HepG2 (cell line): ENCODE data around the gene DPEP1. TPM values are rescaled to one million over a fixed set of nuclear protein-coding genes. Genes with fewer than 3 reads are reported as not detected.
A peak's percentile ranks its signal among the peaks of the same experiment; 100 is the strongest.

Experiments used
- ATAC-seq: fragments of 200-7000 bp; cut with Tn5 transposase; 3 replicates; pipeline ENCODE4 v1.9.1; 2020; ENCODE audit warnings: mild to moderate bottlenecking, moderate library complexity
- BruUV-seq: library from RNA; stranded (reverse); fragments of 400-500 nt; replicated peaks from 2 replicates; lab custom pipeline; 2021; lab: Mats Ljungman, UMichigan
- CTCF ChIA-PET: fragments of 300-600 bp; formaldehyde crosslinking; extraction: SDS; loops from one replicate; lab custom pipeline; 2021; ENCODE audit warnings: low total read pairs, inconsistent platforms, low intra/inter-chr PET ratio; lab: Yijun Ruan, JAX
- POLR2A ChIA-PET: fragments of 350-600 bp; sonication (Branson Sonifier 250); formaldehyde crosslinking; loops from one replicate; lab custom pipeline; 2020; ENCODE audit warnings: antibody characterized with exemption, inconsistent platforms; lab: Yijun Ruan, JAX
- DNase-seq: peaks from one replicate; pipeline ENCODE4 v3.0.0-alpha.2; 2015; ENCODE audit warnings: low spot score
- FAIRE-seq: peaks from 3 replicates; lab custom pipeline; 2011; peaks lifted over from hg19 to GRCh38; lab: Jason Lieb, UNC
- H2AFZ ChIP-seq: one replicate; pipeline ENCODE4 v1.6.1; 2011; ENCODE audit warnings: low read length, inconsistent platforms
- H3K27ac ChIP-seq: fragments of 300-600 bp; 3 replicates; pipeline ENCODE4 v1.8.0; 2011; ENCODE audit warnings: mixed run types, mild to moderate bottlenecking, mixed read lengths, low read length, inconsistent platforms; ENCODE audit not compliant: insufficient read depth; ENCODE audit errors: extremely low read length
- H3K27me3 ChIP-seq, 2 experiments: fragments of 200-600 bp in 1 of 2; 2 replicates in 1 of 2; 3 replicates in 1 of 2; pipeline versions ENCODE4 v1.6.0 to v1.8.0; 2011; ENCODE audit warnings: low read length in 2 of 2, mild to moderate bottlenecking in 2 of 2, moderate library complexity in 2 of 2, inconsistent platforms in 1 of 2; ENCODE audit not compliant: insufficient read depth in 2 of 2, control insufficient read depth in 1 of 2
- H3K36me3 ChIP-seq, 2 experiments: fragments of 200-600 bp in 1 of 2; replicated peaks in 1 of 2; 2 replicates in 1 of 2; 3 replicates in 1 of 2; pipeline versions ENCODE4 v1.5.1 to v1.8.0; 2011; ENCODE audit warnings: low read length in 2 of 2, inconsistent platforms in 1 of 2; ENCODE audit not compliant: insufficient read depth in 2 of 2, control insufficient read depth in 1 of 2
- H3K4me1 ChIP-seq: 2 replicates; pipeline ENCODE4 v1.5.1; 2012; ENCODE audit warnings: low read length, inconsistent platforms; ENCODE audit not compliant: insufficient read depth
- H3K4me2 ChIP-seq: 2 replicates; pipeline ENCODE4 v1.6.0; 2011; ENCODE audit warnings: low read depth, low read length, inconsistent platforms
- H3K4me3 ChIP-seq, 3 experiments: fragments of 200-600 bp in 1 of 3; sonication (generic), shearing (Covaris generic) in 1 of 3; replicated peaks in 1 of 3; 2 replicates each; pipeline ENCODE4 v1.5.1; 2011 to 2016; ENCODE audit warnings: low read length in 3 of 3, inconsistent platforms in 2 of 3, low read depth in 2 of 3, mild to moderate bottlenecking in 2 of 3, control low read depth in 1 of 3, mixed read lengths in 1 of 3; ENCODE audit not compliant: insufficient read depth in 1 of 3
- H3K79me2 ChIP-seq: one replicate; pipeline ENCODE4 v1.6.1; 2011; ENCODE audit warnings: low read length, inconsistent platforms; ENCODE audit not compliant: insufficient read depth
- H3K9ac ChIP-seq: 2 replicates; pipeline ENCODE4 v1.6.0; 2011; ENCODE audit warnings: mild to moderate bottlenecking, low read depth, low read length, inconsistent platforms; ENCODE audit not compliant: insufficient read depth
- H3K9me3 ChIP-seq: 2 replicates; pipeline ENCODE4 v1.5.1; 2012; ENCODE audit warnings: mild to moderate bottlenecking, low read length
- H4K20me1 ChIP-seq: 2 replicates; pipeline ENCODE4 v1.6.0; 2011; ENCODE audit warnings: inconsistent platforms, mild to moderate bottlenecking, low read length, moderate library complexity; ENCODE audit not compliant: insufficient read depth
- ELF4 ChIP-seq: sonication (generic); formaldehyde crosslinking; IDR thresholded peaks from 2 replicates; pipeline ENCODE4 v1.5.0; 2020; ENCODE audit warnings: missing genetic modification reagents, mild to moderate bottlenecking, moderate library complexity, borderline replicate concordance
- ETV6 ChIP-seq: sonication (generic); formaldehyde crosslinking; conservative IDR thresholded peaks from 2 replicates; pipeline ENCODE4 v1.4.0; 2020; ENCODE audit warnings: missing genetic modification reagents
- MEIS2 ChIP-seq: sonication (generic); formaldehyde crosslinking; IDR thresholded peaks from 2 replicates; pipeline ENCODE4 v1.9.0; 2021; ENCODE audit warnings: mild to moderate bottlenecking, missing genetic modification reagents
- SATB2 ChIP-seq: sonication (generic); formaldehyde crosslinking; IDR thresholded peaks from 2 replicates; pipeline ENCODE4 v1.5.0; 2020; ENCODE audit warnings: missing genetic modification reagents
- TRIM24 ChIP-seq: sonication (generic); formaldehyde crosslinking; IDR thresholded peaks from 2 replicates; pipeline ENCODE4 v1.8.0; 2022; ENCODE audit warnings: mild to moderate bottlenecking, missing genetic modification reagents
- ZC3H4 ChIP-seq: sonication (generic); formaldehyde crosslinking; IDR thresholded peaks from 2 replicates; pipeline ENCODE4 v1.4.0; 2020; ENCODE audit warnings: missing genetic modification reagents, borderline replicate concordance
- ZNF557 ChIP-seq: sonication (generic); formaldehyde crosslinking; IDR thresholded peaks from 2 replicates; pipeline ENCODE4 v1.4.0; 2020; ENCODE audit warnings: missing genetic modification reagents
- ZNF883 ChIP-seq: sonication (generic); formaldehyde crosslinking; IDR thresholded peaks from 2 replicates; pipeline ENCODE4 v1.5.1; 2020; ENCODE audit warnings: mild to moderate bottlenecking, missing genetic modification reagents; ENCODE audit errors: not compliant biosample characterization
- ZSCAN22 ChIP-seq: sonication (generic); formaldehyde crosslinking; IDR thresholded peaks from 2 replicates; pipeline ENCODE4 v1.4.0; 2020; ENCODE audit warnings: mild to moderate bottlenecking, missing genetic modification reagents
- WGBS: methylation state at CpG from one replicate; pipeline ENCODE4 v1.1.6; 2017; ENCODE audit warnings: low lambda C conversion rate; 5-methylcytosine and 5-hydroxymethylcytosine counted together
- in situ Hi-C: cut with HindIII; loops from 2 replicates; pipeline ENCODE4 v1.10.0; 2017; ENCODE audit warnings: low pct_unique_long_range_greater_than_20kb; ENCODE audit not compliant: extremely low pct_ligation_motif_present
- intact Hi-C: fragments of 100-400 bp; cut with micrococcal nuclease; formaldehyde crosslinking; loops from one replicate; pipeline ENCODE4 v1.10.0; 2022; ENCODE audit not compliant: unreplicated experiment
- polyA plus RNA-seq, 8 experiments: library from polyadenylated mRNA; depleted of rRNA in 3 of 8; stranded (reverse) in 7 of 8; unstranded in 1 of 8; fragments of >200 nt; fragmentation: Illumina TruSeq in 4 of 8; extraction: Trizol in 4 of 8; gene quantifications; 2 replicates each; pipeline versions ENCODE4 v1.2.1 to v1.2.3, GENCODE V29; 2011 to 2016; ENCODE audit warnings: low read depth in 4 of 8, missing spikeins in 1 of 8, mixed read lengths in 1 of 8; ENCODE audit not compliant: insufficient read depth in 1 of 8
- total RNA-seq, 5 experiments: library from RNA; depleted of rRNA; stranded (reverse); fragments of >200 nt; fragmentation: Illumina TruSeq; extraction: Trizol; gene quantifications; 2 replicates each; pipeline ENCODE4 v1.2.3, GENCODE V29; 2016; ENCODE audit warnings: low read depth in 1 of 5

Gene DPEP1
- total and polyA plus RNA-seq, 2 of the 13 experiments (the other 11 are each of a cell fraction or from before 2014, with no cell fraction given), result 37.6 to 52.2 TPM

GRCh38 chr16:89616623-89617022, 3.2 kb downstream of the DPEP1 start (continued):
- TF ChIP-seq ELF4 (CRISPR knock-in tag) (no peak), TRIM24 (CRISPR knock-in tag) (0 out of 2 replicates have a peak, but pooled peaks have one; percentile 13), ETV6 (CRISPR knock-in tag) (peak; percentile 99)

DNA sequence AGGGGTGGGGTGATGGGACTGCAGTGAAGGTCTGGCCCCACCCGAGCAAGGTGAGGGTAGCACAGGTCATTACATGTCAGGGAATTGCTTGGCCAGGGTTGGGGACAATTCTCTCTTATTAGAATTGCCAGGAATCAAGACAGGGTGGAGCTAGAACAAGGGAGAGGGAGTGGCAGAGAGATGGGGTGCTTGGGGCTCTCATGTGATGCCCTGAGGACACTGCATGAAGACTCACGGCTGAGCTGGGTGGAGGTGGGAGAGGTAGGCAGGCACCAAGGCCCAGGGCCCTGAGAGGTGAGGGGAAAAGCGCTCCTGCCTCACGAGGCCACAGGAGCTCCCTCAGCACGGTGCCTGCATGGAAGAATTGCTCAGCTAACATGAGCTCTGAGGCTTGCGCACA, 3.6 kb downstream of the DPEP1 start:
- Histone ChIP-seq H3K79me2 (no peaks in the 10 kb centered on the region), H3K9me3 (no peaks in the 10 kb centered on the region), H3K9ac (no peak overlapping the region), H3K27me3 (peaks cover 7 to 17% of the 10 kb centered on the region in 2 experiments; a peak in 3 of 5 replicates), H3K27ac (no peak overlapping the region), H2AFZ (no peak overlapping the region), H3K36me3 (no peaks in the 10 kb centered on the region), H3K4me2 (no peak overlapping the region), H3K4me1 (peaks cover 59% of the 10 kb centered on the region), H3K4me3 (no peak overlapping the region), H4K20me1 (no peaks in the 10 kb centered on the region)
- in situ Hi-C loops (no loop called here), intact Hi-C loops (no loop called here)
- TF ChIP-seq SATB2, result no peak
- TF ChIP-seq ZNF883 (CRISPR knock-in tag), result peak; percentile 1
- no peak for TF ChIP-seq ZC3H4 (CRISPR knock-in tag)
- no peak for TF ChIP-seq MEIS2 (CRISPR knock-in tag)
- TF ChIP-seq ZNF557 (CRISPR knock-in tag), result no peak
- no peak for TF ChIP-seq ZSCAN22 (CRISPR knock-in tag)
- 46% methylated on average over 6 of the region's 6 CpGs for WGBS
- no TSS peak for BruUV-seq
- CTCF ChIA-PET, result interaction anchor here (1.3 to 2.6 kb wide), 2 partner anchors 24 kb away, joined by 3 to 34 read pairs; no protein-coding TSS in a partner anchor
- no peak for ATAC-seq
- DNase-seq, result no peak
- POLR2A ChIA-PET, result no interaction called here
- FAIRE-seq, result no peak
